Measurements from ENCODE around the gene ATP13A1.
"Not testable (repeated sequence)": the region's sequence is repeated elsewhere in the genome, so short reads cannot be mapped to it uniquely, and the experiment has no call there.

The ATP13A1 gene

DNA sequence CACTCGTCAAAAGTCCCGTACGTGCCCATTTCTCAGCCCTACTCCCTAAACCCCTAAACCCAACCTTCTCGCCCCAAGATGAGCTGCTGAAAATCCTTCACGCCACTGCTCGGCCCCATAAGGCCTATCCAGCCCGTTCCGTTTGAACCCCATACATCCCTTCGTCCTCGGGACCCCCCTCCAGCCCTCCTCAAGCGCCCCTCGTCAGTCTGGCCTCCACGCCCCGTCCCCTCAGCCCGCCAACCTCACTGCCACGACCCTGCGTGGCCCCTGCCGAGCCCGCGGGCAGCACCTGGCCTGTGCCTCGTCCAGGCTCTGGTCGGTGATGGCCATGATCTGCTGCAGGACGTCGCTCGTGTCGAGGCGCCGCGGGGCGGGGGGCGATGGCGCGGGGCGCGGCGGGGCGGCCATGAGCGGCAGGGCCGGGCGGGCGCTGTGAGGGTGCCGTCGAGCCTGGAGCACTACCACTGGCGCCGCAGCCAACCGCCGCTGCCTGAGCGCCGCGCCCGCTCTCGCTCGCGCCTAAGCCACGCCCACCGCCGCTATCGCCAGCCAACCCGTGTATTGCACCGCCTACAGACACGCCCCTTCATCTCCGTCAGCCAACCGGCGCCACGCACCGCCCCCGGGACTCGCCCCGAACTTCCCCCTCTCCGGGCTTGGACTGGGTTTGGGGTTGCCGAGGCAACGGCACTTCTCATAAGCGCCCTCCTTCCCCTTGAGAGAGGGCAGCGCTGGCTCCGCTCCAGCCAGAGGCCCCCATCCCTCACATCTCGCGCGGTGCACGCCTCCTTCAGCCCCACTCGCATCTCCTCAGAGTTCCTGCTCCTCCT, 45.0 kb downstream of the ATP13A1 start, which contains the start of gene PBX4:
Gene PBX4 (minus strand): TSS at position 469 of the 833 bp plus-strand sequence. CDS start 58 bp downstream, at position 411.
- DNase-seq (ENCODE audit: extremely low read depth, low read depth), result peak; percentile 51
- H3K4me3 ChIP-seq (replicated peaks; ENCODE audit: low read depth, low read length), result peak within 1 kb of the TSS; percentile 26
- TF ChIP-seq, protein P1, sequence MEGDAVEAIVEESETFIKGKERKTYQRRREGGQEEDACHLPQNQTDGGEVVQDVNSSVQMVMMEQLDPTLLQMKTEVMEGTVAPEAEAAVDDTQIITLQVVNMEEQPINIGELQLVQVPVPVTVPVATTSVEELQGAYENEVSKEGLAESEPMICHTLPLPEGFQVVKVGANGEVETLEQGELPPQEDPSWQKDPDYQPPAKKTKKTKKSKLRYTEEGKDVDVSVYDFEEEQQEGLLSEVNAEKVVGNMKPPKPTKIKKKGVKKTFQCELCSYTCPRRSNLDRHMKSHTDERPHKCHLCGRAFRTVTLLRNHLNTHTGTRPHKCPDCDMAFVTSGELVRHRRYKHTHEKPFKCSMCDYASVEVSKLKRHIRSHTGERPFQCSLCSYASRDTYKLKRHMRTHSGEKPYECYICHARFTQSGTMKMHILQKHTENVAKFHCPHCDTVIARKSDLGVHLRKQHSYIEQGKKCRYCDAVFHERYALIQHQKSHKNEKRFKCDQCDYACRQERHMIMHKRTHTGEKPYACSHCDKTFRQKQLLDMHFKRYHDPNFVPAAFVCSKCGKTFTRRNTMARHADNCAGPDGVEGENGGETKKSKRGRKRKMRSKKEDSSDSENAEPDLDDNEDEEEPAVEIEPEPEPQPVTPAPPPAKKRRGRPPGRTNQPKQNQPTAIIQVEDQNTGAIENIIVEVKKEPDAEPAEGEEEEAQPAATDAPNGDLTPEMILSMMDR (IDR thresholded peaks at IDR 0.05; ENCODE audit: low read depth, low read length, missing control alignments), result no peak

DNA sequence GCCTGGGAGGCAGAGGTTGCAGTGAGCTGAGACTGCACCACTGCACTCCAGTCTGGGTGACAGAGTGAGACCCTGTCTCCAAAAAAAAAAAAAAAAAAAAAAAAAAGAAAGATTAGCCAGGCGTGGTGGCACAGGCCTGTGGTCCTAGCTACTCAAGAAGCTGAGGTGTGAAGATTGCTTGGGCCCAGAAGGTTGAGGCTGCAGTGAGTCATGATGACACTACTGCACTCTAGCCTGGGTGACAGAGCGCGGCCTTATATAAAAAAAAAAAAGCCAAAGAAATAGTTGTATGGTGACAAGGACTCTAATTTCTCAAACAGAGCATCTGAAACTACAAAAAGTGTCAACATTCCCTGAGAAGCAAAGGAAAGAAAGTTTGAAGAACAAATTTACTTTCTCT, 48.4 kb downstream of the ATP13A1 start:
- H3K4me3 ChIP-seq (replicated peaks; ENCODE audit: low read depth, low read length), result no peak overlapping the region
- no peak for DNase-seq (ENCODE audit: extremely low read depth, low read depth)
- TF ChIP-seq, protein P1 (IDR thresholded peaks at IDR 0.05; ENCODE audit: low read depth, low read length, missing control alignments), result no peak

DNA sequence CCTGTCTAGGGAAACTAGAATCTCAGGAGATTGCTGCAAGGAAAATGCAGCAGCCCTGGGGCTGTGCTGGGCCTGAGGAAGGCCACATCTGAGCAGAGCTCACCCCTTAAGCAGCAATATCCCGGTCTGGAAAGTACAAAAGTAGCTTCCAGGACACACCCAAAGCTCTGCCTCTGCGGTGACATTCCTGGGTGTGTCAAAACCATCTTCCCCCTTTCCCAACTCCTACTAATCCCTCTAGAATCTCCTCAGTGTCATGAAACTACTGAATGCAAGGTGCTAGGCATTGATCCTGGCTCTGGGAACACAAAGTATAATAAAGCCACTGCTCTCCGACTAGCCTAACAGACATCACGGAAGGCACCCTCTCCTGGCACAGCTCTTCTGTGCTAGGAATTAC, 50.0 kb downstream of the ATP13A1 start:
- TF ChIP-seq, protein P1 (IDR thresholded peaks at IDR 0.05; ENCODE audit: low read depth, low read length, missing control alignments), result no peak
- no peak overlapping the region for H3K4me3 ChIP-seq (replicated peaks; ENCODE audit: low read depth, low read length)
- DNase-seq (ENCODE audit: extremely low read depth, low read depth), result no peak

DNA sequence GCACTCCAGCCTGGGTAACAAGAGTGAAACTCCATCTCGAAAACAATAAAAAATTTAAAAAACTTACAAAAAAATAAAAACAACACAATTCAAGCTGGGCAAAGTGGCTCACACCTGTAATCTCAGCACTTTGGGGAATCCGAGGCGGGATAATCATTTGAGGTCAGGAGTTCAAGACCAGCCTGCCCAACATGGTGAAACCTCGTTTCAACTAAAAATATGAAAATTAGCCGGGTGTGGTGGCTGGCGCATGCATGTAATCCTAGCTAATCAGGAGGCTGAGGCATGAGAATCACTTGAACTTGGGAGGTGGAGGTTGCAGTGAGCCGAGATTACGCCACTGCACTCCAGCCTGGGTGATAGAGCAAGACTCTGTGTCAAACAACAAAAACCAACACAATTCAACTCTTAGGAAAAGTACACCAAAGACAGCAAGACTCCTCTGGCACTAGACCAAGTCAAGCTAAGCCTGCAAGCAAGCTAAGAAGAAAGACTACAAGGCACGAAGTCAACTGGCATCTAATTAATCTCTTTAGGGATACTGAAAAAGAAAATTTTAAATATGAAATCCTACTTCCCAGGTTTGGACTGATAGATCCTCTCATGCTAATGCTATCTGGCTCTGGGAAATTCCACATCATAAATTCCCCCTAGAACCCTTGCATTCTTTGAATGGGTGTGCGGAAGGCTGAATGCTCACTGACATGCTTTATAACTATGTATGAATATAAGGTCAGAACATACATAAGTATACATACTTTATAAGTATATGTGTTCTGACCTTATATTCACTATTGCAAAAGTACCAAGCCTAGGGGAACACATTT, 52.9 kb downstream of the ATP13A1 start:
- TF ChIP-seq, protein P1 (IDR thresholded peaks at IDR 0.05; ENCODE audit: low read depth, low read length, missing control alignments), result no peak
- DNase-seq (ENCODE audit: extremely low read depth, low read depth), result no peak
- H3K4me3 ChIP-seq (replicated peaks; ENCODE audit: low read depth, low read length), result no peak overlapping the region

DNA sequence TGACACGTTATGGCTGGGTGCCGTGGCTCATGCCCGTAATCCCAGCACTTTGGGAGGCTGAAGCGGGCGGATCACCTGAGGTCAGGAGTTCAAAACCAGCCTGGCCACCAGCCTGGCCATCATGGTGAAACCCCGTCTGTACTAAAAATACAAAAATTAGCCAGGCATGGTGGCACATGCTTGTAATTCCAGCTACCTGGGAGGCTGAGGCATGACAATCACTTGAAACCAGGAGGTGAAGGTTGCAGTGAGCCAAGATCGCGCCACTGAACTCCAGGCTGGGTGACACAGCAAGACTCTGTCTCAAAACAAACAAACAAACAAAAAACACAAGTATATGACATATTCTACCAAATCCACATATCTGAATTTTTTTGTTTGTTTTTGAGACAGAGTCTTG, 56.8 kb downstream of the ATP13A1 start:
- H3K4me3 ChIP-seq (replicated peaks; ENCODE audit: low read depth, low read length); DNase-seq (ENCODE audit: extremely low read depth, low read depth): not testable (repeated sequence)

DNA sequence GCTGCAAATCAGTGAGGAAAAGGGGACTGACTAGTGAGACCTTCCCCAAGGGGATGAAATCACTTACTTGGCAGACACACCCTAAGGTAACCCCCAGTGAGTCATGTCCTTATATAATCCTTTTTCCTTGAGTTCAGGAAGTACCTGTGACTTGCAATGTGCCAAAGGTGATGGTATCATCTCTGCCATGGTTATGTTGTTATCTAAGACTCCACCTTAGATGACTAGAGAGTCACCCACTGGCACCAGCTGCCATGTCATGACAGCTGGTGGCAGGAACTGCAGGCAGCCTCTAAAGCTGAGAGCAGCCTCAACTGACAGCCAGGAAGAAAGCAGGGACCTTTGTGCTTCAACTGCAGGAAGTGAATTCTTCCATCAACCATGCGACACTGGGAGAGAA, 57.5 kb downstream of the ATP13A1 start:
- TF ChIP-seq, protein P1 (IDR thresholded peaks at IDR 0.05; ENCODE audit: low read depth, low read length, missing control alignments), result no peak
- DNase-seq (ENCODE audit: extremely low read depth, low read depth), result no peak
- no peak overlapping the region for H3K4me3 ChIP-seq (replicated peaks; ENCODE audit: low read depth, low read length)

DNA sequence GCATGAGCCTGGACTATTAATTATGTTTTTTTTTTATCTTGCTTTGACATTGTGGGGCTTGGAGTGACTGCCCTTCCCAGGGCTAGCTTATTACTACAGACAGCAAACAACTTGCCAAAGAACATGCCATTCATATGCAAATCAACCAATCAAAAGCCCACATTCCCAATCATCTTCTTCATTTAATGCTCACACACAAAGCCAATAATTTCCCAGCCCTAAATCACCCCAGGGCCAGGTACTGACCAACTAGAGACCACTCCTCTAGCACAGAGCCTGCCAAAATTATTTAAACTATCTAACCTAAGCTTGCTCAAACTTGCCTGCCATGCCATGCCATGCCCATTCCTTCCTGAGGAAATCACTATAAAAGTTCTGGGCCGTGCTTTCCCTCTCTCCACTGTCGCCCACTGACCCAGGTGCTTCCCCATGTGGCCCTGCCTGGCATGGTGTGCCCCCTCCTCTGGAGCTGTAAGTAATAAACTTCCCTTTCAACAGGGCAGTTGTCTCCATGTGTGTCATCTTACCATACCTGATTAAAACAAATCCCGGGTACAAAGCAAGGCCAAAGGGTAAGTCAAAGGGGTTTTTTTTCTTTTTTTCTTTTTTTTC, 60.7 kb downstream of the ATP13A1 start:
- TF ChIP-seq, protein P1 (IDR thresholded peaks at IDR 0.05; ENCODE audit: low read depth, low read length, missing control alignments), result no peak
- no peak for DNase-seq (ENCODE audit: extremely low read depth, low read depth)
- H3K4me3 ChIP-seq (replicated peaks; ENCODE audit: low read depth, low read length), result no peak overlapping the region

Data from HFF-Myc (cell line).